HepG2 (cell line): ENCODE data around the gene CARS2. TPM values are rescaled to one million over a fixed set of nuclear protein-coding genes. Genes with fewer than 3 reads are reported as not detected.

Experiments
- AKNA ChIP-seq: sonication (generic); formaldehyde crosslinking; IDR thresholded peaks from 2 replicates; pipeline ENCODE4 v1.4.0; 2020; ENCODE audit warnings: missing genetic modification reagents, borderline replicate concordance
- CREM ChIP-seq, 2 experiments: sonication (generic) in 1 of 2; formaldehyde crosslinking in 1 of 2; IDR thresholded peaks; 2 replicates each; pipeline versions ENCODE4 v1.4.0 to v1.6.1; 2016 to 2020; ENCODE audit warnings: antibody characterized with exemption in 1 of 2, mild to moderate bottlenecking in 1 of 2, missing genetic modification reagents in 1 of 2
- FOXA3 ChIP-seq: IDR thresholded peaks from 2 replicates; pipeline ENCODE4 v1.6.1; 2016; ENCODE audit warnings: missing genetic modification reagents, missing compliant biosample characterization
- HNRNPK ChIP-seq: fragments of 200-400 bp; formaldehyde crosslinking; IDR thresholded peaks from 2 replicates; pipeline ENCODE4 v1.6.1; 2018; ENCODE audit warnings: low read length, low read depth, moderate library complexity, mild to moderate bottlenecking; ENCODE audit not compliant: poor library complexity, severe bottlenecking
- HOXA3 ChIP-seq: sonication (generic); formaldehyde crosslinking; IDR thresholded peaks from 2 replicates; pipeline ENCODE4 v1.5.0; 2020; ENCODE audit warnings: missing genetic modification reagents
- IRF2 ChIP-seq: IDR thresholded peaks from 2 replicates; pipeline ENCODE4 v1.6.1; 2018; ENCODE audit warnings: missing genetic modification reagents, missing compliant biosample characterization
- KLF6 ChIP-seq: IDR thresholded peaks from 2 replicates; pipeline ENCODE4 v1.8.0; 2016; ENCODE audit warnings: missing biosample characterization, missing genetic modification reagents
- NFIB ChIP-seq: sonication (generic); formaldehyde crosslinking; IDR thresholded peaks from 2 replicates; pipeline ENCODE4 v1.9.0; 2021; ENCODE audit warnings: missing genetic modification reagents, mild to moderate bottlenecking, borderline replicate concordance
- SALL2 ChIP-seq: sonication (generic); formaldehyde crosslinking; IDR thresholded peaks from 2 replicates; pipeline ENCODE4 v1.8.1; 2023; ENCODE audit warnings: mild to moderate bottlenecking, missing genetic modification reagents, inconsistent platforms
- TAF15 ChIP-seq: fragments of 200-400 bp; formaldehyde crosslinking; IDR thresholded peaks from one replicate; pipeline ENCODE4 v1.6.1; 2018; ENCODE audit warnings: mild to moderate bottlenecking, low read depth, low read length; ENCODE audit not compliant: poor library complexity, severe bottlenecking
- ZFP41 ChIP-seq: sonication (generic); formaldehyde crosslinking; IDR thresholded peaks from 2 replicates; pipeline ENCODE4 v1.4.0; 2020; ENCODE audit warnings: mild to moderate bottlenecking, missing genetic modification reagents, borderline replicate concordance
- ZNF260 ChIP-seq: sonication (generic); formaldehyde crosslinking; IDR thresholded peaks from 2 replicates; pipeline ENCODE4 v1.4.0; 2020; ENCODE audit warnings: missing genetic modification reagents, low read depth, mild to moderate bottlenecking, borderline replicate concordance
- ZNF318 ChIP-seq: sonication (generic); formaldehyde crosslinking; IDR thresholded peaks from 2 replicates; pipeline ENCODE4 v1.4.0; 2020; ENCODE audit warnings: mild to moderate bottlenecking, missing genetic modification reagents
- ZNF737 ChIP-seq: sonication (generic); formaldehyde crosslinking; IDR thresholded peaks from 2 replicates; pipeline ENCODE4 v1.5.0; 2020; ENCODE audit warnings: missing genetic modification reagents, mild to moderate bottlenecking, borderline replicate concordance
- ZSCAN30 ChIP-seq: sonication (generic); formaldehyde crosslinking; IDR thresholded peaks from 2 replicates; pipeline ENCODE4 v1.5.0; 2020; ENCODE audit warnings: mild to moderate bottlenecking, missing genetic modification reagents
- polyA plus RNA-seq, 8 experiments: library from polyadenylated mRNA; depleted of rRNA in 3 of 8; stranded (reverse) in 7 of 8; unstranded in 1 of 8; fragments of >200 nt; fragmentation: Illumina TruSeq in 4 of 8; extraction: Trizol in 4 of 8; gene quantifications; 2 replicates each; pipeline versions ENCODE4 v1.2.1 to v1.2.3, GENCODE V29; 2011 to 2016; ENCODE audit warnings: low read depth in 4 of 8, missing spikeins in 1 of 8, mixed read lengths in 1 of 8; ENCODE audit not compliant: insufficient read depth in 1 of 8
- total RNA-seq, 5 experiments: library from RNA; depleted of rRNA; stranded (reverse); fragments of >200 nt; fragmentation: Illumina TruSeq; extraction: Trizol; gene quantifications; 2 replicates each; pipeline ENCODE4 v1.2.3, GENCODE V29; 2016; ENCODE audit warnings: low read depth in 1 of 5

CARS2 gene
- total and polyA plus RNA-seq, 2 of the 13 experiments (the other 11 are each of a cell fraction or from before 2014, with no cell fraction given) = 41.1 to 59.3 TPM

GRCh38 chr13:110715395-110716246 lies 9.7 kb upstream of the CARS2 start (continued):
- TF ChIP-seq ZNF318 (CRISPR knock-in tag) (0 out of 2 replicates have a peak, but pooled peaks have one; percentile 28), AKNA (CRISPR knock-in tag) (no peak), ZSCAN30 (CRISPR knock-in tag) (no peak), ZNF737 (CRISPR knock-in tag) (no peak), IRF2 (CRISPR knock-in tag) (no peak), HNRNPK (peak; percentile 10), NFIB (CRISPR knock-in tag) (no peak), HOXA3 (CRISPR knock-in tag) (0 out of 2 replicates have a peak, but pooled peaks have one; percentile 31), ZNF260 (CRISPR knock-in tag) (no peak), SALL2 (no peak), KLF6 (CRISPR knock-in tag) (no peak; the same call in 1 of the 2 replicates), CREM (IDR thresholded peaks at IDR 0.05) (peak; percentile 81), CREM (CRISPR knock-in tag; IDR thresholded peaks at IDR 0.05) (no peak), TAF15 (no peak), ZFP41 (CRISPR knock-in tag) (0 out of 2 replicates have a peak, but pooled peaks have one; percentile 32), FOXA3 (CRISPR knock-in tag) (no peak)
